Stomach (tissue), 9 donors: ENCODE data around the gene PLCB4. TPM values are rescaled to one million over a fixed set of nuclear protein-coding genes. Genes with fewer than 3 reads are reported as not detected.

Source experiments
- DNase-seq, 2 donors: peaks; one replicate each; pipeline versions ENCODE4 v3.0.0 to v3.0.0-alpha.2; 2013 to 2019
- H3K27ac ChIP-seq, 5 donors: fragments of 200-600 bp in 4 of 5; sonication (generic) in 4 of 5; one replicate each; pipeline ENCODE4 v1.5.1; 2013 to 2019; ENCODE audit warnings: mild to moderate bottlenecking in 1 of 5, moderate library complexity in 1 of 5
- H3K27me3 ChIP-seq, 3 donors: fragments of 200-600 bp; sonication (generic); one replicate each; pipeline ENCODE4 v1.5.1; 2017 to 2019; ENCODE audit warnings: mixed run types in 1 of 3
- H3K36me3 ChIP-seq, 4 donors: fragments of 200-600 bp; sonication (generic); 1 replicate in 3 of 4; 2 replicates in 1 of 4; pipeline ENCODE4 v1.5.1; 2016 to 2019
- H3K4me1 ChIP-seq, 4 donors: fragments of 200-600 bp; sonication (generic); one replicate each; pipeline ENCODE4 v1.5.1; 2016 to 2019
- H3K4me3 ChIP-seq, 4 donors: fragments of 200-600 bp; sonication (generic) in 3 of 4; one replicate each; pipeline ENCODE4 v1.5.1; 2016 to 2019; ENCODE audit warnings: mild to moderate bottlenecking in 1 of 4
- H3K9me3 ChIP-seq, 4 donors: fragments of 200-600 bp; sonication (generic); one replicate each; pipeline ENCODE4 v1.5.1; 2016 to 2019
- EP300 ChIP-seq: sonication (generic); formaldehyde crosslinking; IDR thresholded peaks from one replicate; pipeline ENCODE4 v1.6.1; 2017; ENCODE audit warnings: antibody characterized with exemption
- POLR2A ChIP-seq, 4 donors: fragments of 450-650 bp; IDR thresholded peaks; one replicate each; pipeline ENCODE4 v1.6.1; 2016; ENCODE audit warnings: antibody characterized with exemption in 4 of 4, control low read depth in 2 of 4, mild to moderate bottlenecking in 1 of 4, moderate library complexity in 1 of 4
- POLR2AphosphoS5 ChIP-seq, 3 donors: sonication (generic); formaldehyde crosslinking; IDR thresholded peaks; one replicate each; pipeline ENCODE4 v1.6.1; 2016; ENCODE audit warnings: antibody characterized with exemption in 3 of 3
- WGBS, 5 donors: extraction: QIAGEN DNeasy Blood & Tissue Kit in 3 of 5; methylation state at CpG; one replicate each; pipeline versions ENCODE4 v1.1.5 to v1.1.7; 2013 to 2018; 5-methylcytosine and 5-hydroxymethylcytosine counted together
- intact Hi-C: fragments of 100-400 bp; cut with DNase I; formaldehyde crosslinking; loops from one replicate; pipeline ENCODE4 v1.15.1; 2023; ENCODE audit warnings: low total_unique reads
- polyA plus RNA-seq, 3 donors: library from polyadenylated mRNA; stranded (reverse); fragments of 200-250 nt; gene quantifications; one replicate each; pipeline ENCODE4 v1.2.3, GENCODE V29; 2013
- total RNA-seq, 5 donors: library from RNA; depleted of rRNA; stranded (reverse); fragments of >200 nt; gene quantifications; one replicate each; pipeline versions ENCODE4 v1.1.0 to v1.2.3, GENCODE V29; 2014 to 2016
- TF ChIP-seq, protein P1 (sequence below), 7 experiments: fragments of 450-650 bp in 4 of 7; fragments of 200-600 bp in 3 of 7; sonication (generic) in 3 of 7; IDR thresholded peaks; one replicate each; pipeline ENCODE4 v1.5.1; 2016 to 2019; ENCODE audit warnings: antibody characterized with exemption in 7 of 7, control low read depth in 2 of 7, mild to moderate bottlenecking in 1 of 7
- donor health status: healthy with polysubstance abuse.
- donor health status: Bipolar disorder and iron deficiency.
- donor health status: healthy.

Gene PLCB4
- total and polyA plus RNA-seq, 8 donors, result 5.3 to 29.4 (median 22.3) TPM

DNA sequence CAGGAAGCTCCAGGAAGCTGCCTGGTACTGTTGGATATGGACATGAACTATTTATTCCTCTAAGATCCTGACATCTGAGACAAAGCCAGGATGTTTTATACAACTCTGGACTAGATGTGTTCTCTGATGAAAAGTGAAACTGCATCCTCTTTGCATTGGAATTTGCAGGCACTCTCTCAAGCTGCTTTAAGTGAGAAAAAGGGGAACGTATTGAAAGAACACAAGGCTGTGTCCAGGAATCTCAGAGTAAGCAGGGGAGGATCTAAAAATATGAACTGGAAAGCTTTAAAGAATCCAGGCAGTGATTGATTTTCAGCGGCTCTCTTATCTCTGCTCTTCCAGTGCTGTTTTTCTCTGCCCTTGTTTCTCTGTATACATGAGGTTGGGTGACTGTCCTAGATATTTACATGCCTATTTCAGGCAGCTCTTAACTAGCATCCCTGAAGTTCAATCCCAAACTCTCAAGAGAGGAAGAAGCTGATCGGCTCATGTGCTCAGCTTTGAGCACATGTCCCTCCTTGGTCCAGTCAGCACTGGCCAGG lies 193.8 kb downstream of the PLCB4 start:
- WGBS, 5 donors, result 46 to 57% (median 52%) methylated on average over 3 of the region's 3 CpGs
- Histone ChIP-seq H3K4me3 (no peak overlapping the region), H3K4me1 (peaks cover 0 to 17% (median 7%) of the 10 kb centered on the region in 4 donors), H3K9me3 (no peaks in the 10 kb centered on the region), H3K27me3 (no peaks in the 10 kb centered on the region), H3K27ac (peak overlapping the region in 1 of 5 donors; percentile 32), H3K36me3 (no peaks in the 10 kb centered on the region)
- intact Hi-C loops, result no loop called here
- no peak for TF ChIP-seq POLR2A (IDR thresholded peaks at IDR 0.05)
- TF ChIP-seq, protein P1, sequence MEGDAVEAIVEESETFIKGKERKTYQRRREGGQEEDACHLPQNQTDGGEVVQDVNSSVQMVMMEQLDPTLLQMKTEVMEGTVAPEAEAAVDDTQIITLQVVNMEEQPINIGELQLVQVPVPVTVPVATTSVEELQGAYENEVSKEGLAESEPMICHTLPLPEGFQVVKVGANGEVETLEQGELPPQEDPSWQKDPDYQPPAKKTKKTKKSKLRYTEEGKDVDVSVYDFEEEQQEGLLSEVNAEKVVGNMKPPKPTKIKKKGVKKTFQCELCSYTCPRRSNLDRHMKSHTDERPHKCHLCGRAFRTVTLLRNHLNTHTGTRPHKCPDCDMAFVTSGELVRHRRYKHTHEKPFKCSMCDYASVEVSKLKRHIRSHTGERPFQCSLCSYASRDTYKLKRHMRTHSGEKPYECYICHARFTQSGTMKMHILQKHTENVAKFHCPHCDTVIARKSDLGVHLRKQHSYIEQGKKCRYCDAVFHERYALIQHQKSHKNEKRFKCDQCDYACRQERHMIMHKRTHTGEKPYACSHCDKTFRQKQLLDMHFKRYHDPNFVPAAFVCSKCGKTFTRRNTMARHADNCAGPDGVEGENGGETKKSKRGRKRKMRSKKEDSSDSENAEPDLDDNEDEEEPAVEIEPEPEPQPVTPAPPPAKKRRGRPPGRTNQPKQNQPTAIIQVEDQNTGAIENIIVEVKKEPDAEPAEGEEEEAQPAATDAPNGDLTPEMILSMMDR (IDR thresholded peaks at IDR 0.05), result no peak
- no peak for TF ChIP-seq POLR2AphosphoS5 (IDR thresholded peaks at IDR 0.05)
- TF ChIP-seq EP300, result no peak
- DNase-seq, result no peak

DNA sequence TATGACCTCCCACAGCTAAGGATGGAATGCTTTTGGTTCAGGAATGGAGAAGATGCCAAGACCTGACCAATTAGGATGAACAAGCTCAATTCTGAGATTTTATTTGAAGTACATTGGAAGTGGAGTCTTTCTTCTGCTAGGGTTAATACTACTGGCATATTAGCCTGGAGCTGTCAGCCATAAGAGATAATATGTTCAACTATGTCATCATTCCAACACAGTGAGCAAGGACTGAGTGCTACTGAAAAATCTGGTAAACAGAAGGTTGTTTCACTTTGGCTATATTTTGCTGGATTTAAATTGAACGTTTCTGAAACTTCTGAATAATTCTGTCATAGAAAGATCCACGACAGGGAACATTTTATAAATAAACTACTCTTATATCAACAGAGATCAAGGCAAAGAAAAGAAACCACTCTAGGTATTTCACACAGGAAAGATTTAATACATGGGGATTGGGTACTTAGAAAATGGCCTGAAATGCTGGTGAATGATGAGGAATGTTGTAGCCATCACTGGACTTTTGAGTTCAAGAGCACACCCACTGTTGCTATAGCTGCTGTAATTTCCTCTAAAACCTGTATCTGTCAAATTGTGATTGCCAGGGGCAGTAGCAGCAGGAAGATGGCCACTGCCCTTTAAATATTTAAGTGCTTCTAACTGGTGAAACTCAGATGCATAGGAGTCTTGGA lies 200.5 kb downstream of the PLCB4 start:
- WGBS, 5 donors, result 46 to 74% (median 50%) methylated on average over 2 of the region's 2 CpGs
- intact Hi-C loops, result no loop called here
- Histone ChIP-seq H3K36me3 (no peaks in the 10 kb centered on the region), H3K4me3 (no peak overlapping the region), H3K27ac (no peak overlapping the region), H3K27me3 (no peaks in the 10 kb centered on the region), H3K4me1 (peaks cover 0 to 15% (median 3%) of the 10 kb centered on the region in 4 donors), H3K9me3 (no peaks in the 10 kb centered on the region)
- TF ChIP-seq EP300, result no peak
- TF ChIP-seq, protein P1 (IDR thresholded peaks at IDR 0.05), result no peak
- TF ChIP-seq POLR2A (IDR thresholded peaks at IDR 0.05), result no peak
- no peak for TF ChIP-seq POLR2AphosphoS5 (IDR thresholded peaks at IDR 0.05)
- no peak for DNase-seq

DNA sequence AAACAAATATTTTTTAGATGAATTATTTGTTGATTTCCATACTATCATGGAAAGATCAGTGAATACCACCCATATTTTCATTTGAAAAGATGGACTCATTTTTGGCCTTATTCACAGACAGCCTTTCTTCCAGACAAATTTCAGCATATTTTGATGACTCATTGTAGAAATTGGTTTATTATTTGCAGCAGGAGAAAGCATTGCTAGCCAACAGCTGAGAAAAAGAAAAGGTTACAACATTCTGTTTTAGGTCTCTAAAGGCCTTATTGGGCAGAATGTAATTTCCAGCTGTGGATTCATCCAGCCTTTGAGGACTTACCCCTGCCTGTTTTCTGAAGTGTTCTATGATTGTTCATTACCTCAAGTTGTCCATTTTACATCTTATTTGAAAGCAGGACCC lies 201.9 kb downstream of the PLCB4 start:
- Histone ChIP-seq H3K4me3 (no peak overlapping the region), H3K36me3 (no peaks in the 10 kb centered on the region), H3K27ac (no peak overlapping the region), H3K27me3 (no peaks in the 10 kb centered on the region), H3K4me1 (peaks cover 0 to 15% (median 3%) of the 10 kb centered on the region in 4 donors), H3K9me3 (no peaks in the 10 kb centered on the region)
- TF ChIP-seq POLR2A (IDR thresholded peaks at IDR 0.05), result no peak
- no peak for TF ChIP-seq POLR2AphosphoS5 (IDR thresholded peaks at IDR 0.05)
- TF ChIP-seq, protein P1 (IDR thresholded peaks at IDR 0.05), result no peak
- TF ChIP-seq EP300, result no peak
- no peak for DNase-seq
- intact Hi-C loops, result no loop called here

DNA sequence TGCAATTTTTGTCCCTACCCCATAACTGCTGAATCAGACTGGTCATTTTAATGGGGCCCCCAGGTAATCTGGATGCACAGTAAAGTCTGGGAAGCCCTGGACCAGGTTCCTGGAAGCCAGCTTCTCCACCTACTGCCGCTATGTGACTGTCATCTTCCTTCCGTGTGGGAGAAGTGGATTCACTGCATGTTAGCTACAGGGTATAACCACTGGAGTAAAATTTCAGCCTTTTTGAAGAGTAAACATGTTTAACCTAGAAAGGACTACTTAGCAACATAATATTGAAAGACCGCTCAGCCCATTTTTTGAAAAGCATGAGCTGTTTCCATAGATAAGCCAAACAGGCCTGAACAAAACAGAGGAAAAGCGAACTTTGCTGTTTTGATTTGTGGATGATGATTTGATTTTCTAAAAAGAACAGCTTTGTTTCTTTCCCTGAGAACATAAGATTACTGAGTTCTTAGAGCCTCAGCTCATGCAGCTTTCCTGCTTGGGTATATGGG lies 208.1 kb downstream of the PLCB4 start:
- Histone ChIP-seq H3K4me1 (peaks cover 0 to 20% (median 0%) of the 10 kb centered on the region in 4 donors), H3K9me3 (no peaks in the 10 kb centered on the region), H3K27ac (no peak overlapping the region), H3K36me3 (no peaks in the 10 kb centered on the region), H3K27me3 (no peaks in the 10 kb centered on the region), H3K4me3 (no peak overlapping the region)
- WGBS, 5 donors, result 81 to 85% (median 83%) methylated on average over 4 of the region's 4 CpGs
- DNase-seq, result peak in 1 of 2 donors; percentile 42
- intact Hi-C loops, result no loop called here
- no peak for TF ChIP-seq EP300
- no peak for TF ChIP-seq POLR2A (IDR thresholded peaks at IDR 0.05)
- no peak for TF ChIP-seq POLR2AphosphoS5 (IDR thresholded peaks at IDR 0.05)
- TF ChIP-seq, protein P1 (IDR thresholded peaks at IDR 0.05), result no peak
